ENCODE measurements around the gene PADI6. TPM values are rescaled to one million over a fixed set of nuclear protein-coding genes. Genes with fewer than 3 reads are reported as not detected.

PADI6 gene
- total RNA-seq, 4 donors from 2014 or later = 0.55 TPM; not detected in 3

DNA sequence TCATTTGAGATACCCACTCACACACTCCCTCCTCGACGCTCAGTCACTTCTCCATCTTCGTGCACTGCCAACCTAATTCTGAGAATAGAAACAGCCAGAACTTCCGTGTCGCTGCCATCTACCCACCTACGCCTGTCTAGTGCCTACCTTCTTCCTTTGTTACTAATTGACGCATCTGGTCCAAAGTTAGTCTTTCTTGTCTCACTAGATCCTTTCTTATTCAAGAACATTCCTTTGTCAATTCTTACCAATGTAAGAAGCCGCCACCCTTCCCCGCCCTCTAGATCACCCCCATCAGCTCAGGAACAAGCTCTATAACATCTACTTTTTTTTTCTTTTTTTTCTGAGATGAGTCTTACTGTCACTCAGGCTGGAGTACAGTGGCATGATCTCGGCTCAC lies 3.7 kb downstream of the PADI6 start:
- intact Hi-C loops (cut with DNase I; ENCODE audit: low total_unique reads) = no loop called here
- Histone ChIP-seq H3K9me3 (no peaks in the 10 kb centered on the region), H3K4me3 (no peak overlapping the region), H3K36me3 (no peaks in the 10 kb centered on the region), H3K27me3 (no peaks in the 10 kb centered on the region), H3K27ac (no peak overlapping the region), H3K4me1 (no peaks in the 10 kb centered on the region)
- TF ChIP-seq POLR2A (IDR thresholded peaks at IDR 0.05) = no peak
- no peak for TF ChIP-seq CTCF (IDR thresholded peaks at IDR 0.05)
- no peak for DNase-seq

DNA sequence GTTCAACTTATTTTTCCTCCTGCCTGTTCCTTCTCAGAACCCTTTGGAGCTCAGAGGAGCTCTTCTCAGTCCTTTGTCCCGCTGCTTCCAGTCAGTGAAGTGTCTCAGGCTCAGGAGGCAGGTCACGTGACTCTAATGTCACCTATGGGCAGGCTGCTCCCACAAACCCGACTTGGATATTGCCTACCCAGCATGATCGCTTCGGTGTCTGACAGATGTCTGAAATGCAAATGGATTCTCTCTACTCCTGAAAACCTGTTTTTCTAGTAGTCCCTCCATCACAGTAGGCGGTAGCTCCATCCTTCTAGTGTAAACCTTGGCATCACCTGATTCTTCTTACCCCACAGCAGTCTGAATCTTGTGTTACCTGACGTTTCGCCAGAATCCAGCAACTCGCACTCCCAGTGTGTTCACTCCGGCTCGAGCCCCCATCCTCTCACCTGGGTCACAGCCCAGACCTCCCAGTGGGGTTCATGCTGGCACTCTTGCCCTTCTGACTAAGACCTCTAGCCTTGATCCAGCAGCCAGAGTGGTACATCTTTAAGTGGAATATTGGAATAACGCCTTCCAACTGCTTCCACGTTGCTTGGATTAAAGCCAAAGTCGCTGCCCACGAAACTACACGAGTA lies 5.4 kb downstream of the PADI6 start:
- no peak for DNase-seq
- Histone ChIP-seq H3K27me3 (no peaks in the 10 kb centered on the region), H3K36me3 (no peaks in the 10 kb centered on the region), H3K9me3 (no peaks in the 10 kb centered on the region), H3K27ac (no peak overlapping the region), H3K4me1 (no peaks in the 10 kb centered on the region), H3K4me3 (no peak overlapping the region)
- intact Hi-C loops (cut with DNase I; ENCODE audit: low total_unique reads) = no loop called here
- TF ChIP-seq CTCF (IDR thresholded peaks at IDR 0.05) = no peak
- no peak for TF ChIP-seq POLR2A (IDR thresholded peaks at IDR 0.05)

DNA sequence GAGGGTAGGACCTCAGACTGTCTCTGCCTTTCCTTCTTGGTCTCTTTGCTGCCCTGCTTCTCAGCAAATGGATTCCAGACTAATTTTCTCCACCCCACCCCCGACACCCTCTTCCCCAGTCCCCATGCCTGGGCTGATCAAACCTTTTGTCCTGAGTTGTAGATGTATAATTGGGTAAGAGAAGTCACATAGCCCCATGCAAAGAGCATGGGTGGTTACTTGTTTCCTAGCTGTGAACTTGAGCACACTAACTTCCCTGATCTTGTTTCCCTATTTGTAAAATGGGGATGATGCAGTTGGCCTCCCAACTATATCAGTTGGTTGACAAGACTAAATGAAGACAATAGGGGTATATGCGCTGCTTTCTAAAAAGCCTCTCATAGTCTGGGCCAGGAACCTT lies 9.2 kb downstream of the PADI6 start:
- Histone ChIP-seq H3K4me1 (no peaks in the 10 kb centered on the region), H3K27me3 (no peaks in the 10 kb centered on the region), H3K36me3 (no peaks in the 10 kb centered on the region), H3K4me3 (no peak overlapping the region), H3K27ac (no peak overlapping the region), H3K9me3 (no peaks in the 10 kb centered on the region)
- TF ChIP-seq CTCF (IDR thresholded peaks at IDR 0.05) (no peak), POLR2A (IDR thresholded peaks at IDR 0.05) (no peak)
- intact Hi-C loops (cut with DNase I; ENCODE audit: low total_unique reads) = no loop called here
- DNase-seq = no peak

- Histone ChIP-seq H3K9me3 (no peaks in the 10 kb centered on the region), H3K27ac (no peak overlapping the region), H3K27me3 (no peaks in the 10 kb centered on the region), H3K4me1 (no peaks in the 10 kb centered on the region), H3K4me3 (no peak overlapping the region), H3K36me3 (no peaks in the 10 kb centered on the region)
- no peak for TF ChIP-seq CTCF (IDR thresholded peaks at IDR 0.05)
- no peak for TF ChIP-seq POLR2A (IDR thresholded peaks at IDR 0.05)
- intact Hi-C loops (cut with DNase I; ENCODE audit: low total_unique reads) = no loop called here
- no peak for DNase-seq
These were observed 20.3 kb downstream of the PADI6 start for GRCh38 chr1:17392199-17392740.

- H3K36me3 ChIP-seq = no peaks in the 10 kb centered on the region
- no peak for TF ChIP-seq POLR2A (IDR thresholded peaks at IDR 0.05)
- no peak for TF ChIP-seq CTCF (IDR thresholded peaks at IDR 0.05)
- no peaks in the 10 kb centered on the region for H3K27me3 ChIP-seq
- no peak for DNase-seq
- intact Hi-C loops (cut with DNase I; ENCODE audit: low total_unique reads) = no loop called here
- H3K4me1 ChIP-seq = no peaks in the 10 kb centered on the region
- H3K4me3 ChIP-seq = no peak overlapping the region
- H3K9me3 ChIP-seq = no peaks in the 10 kb centered on the region
- no peak overlapping the region for H3K27ac ChIP-seq
These were observed 21.2 kb downstream of the PADI6 start for GRCh38 chr1:17393230-17393629.
